CD14-positive monocyte (primary cell): ENCODE data around the gene ZC3H13. TPM values are rescaled to one million over a fixed set of nuclear protein-coding genes. Genes with fewer than 3 reads are reported as not detected.

Experiments
- DNase-seq, 3 donors: peaks; one replicate each; pipeline ENCODE4 v3.0.0-alpha.2; 2011 to 2022
- H2AFZ ChIP-seq: 2 replicates; pipeline ENCODE4 v1.6.0; 2012; ENCODE audit warnings: mild to moderate bottlenecking, low read depth, low read length, inconsistent platforms; ENCODE audit not compliant: insufficient read depth, poor library complexity, severe bottlenecking
- H3K27ac ChIP-seq, 2 donors: 1 replicate in 1 of 2; 2 replicates in 1 of 2; pipeline ENCODE4 v1.5.1; 2012 to 2013; ENCODE audit warnings: low read length in 2 of 2, control low read depth in 1 of 2, inconsistent platforms in 1 of 2, low read depth in 1 of 2, mild to moderate bottlenecking in 1 of 2
- H3K27me3 ChIP-seq, 2 donors: one replicate each; pipeline versions ENCODE4 v1.6.0 to v1.6.1; 2011 to 2013; ENCODE audit warnings: low read length in 2 of 2; ENCODE audit not compliant: control insufficient read depth in 2 of 2, insufficient read depth in 2 of 2
- H3K36me3 ChIP-seq, 2 donors: replicated peaks in 1 of 2; 1 replicate in 1 of 2; 2 replicates in 1 of 2; pipeline versions ENCODE4 v1.5.1 to v1.6.1; 2012 to 2013; ENCODE audit warnings: low read length in 2 of 2, control low read depth in 1 of 2, inconsistent platforms in 1 of 2, mild to moderate bottlenecking in 1 of 2; ENCODE audit not compliant: insufficient read depth in 2 of 2, control insufficient read depth in 1 of 2
- H3K4me1 ChIP-seq, 2 donors: 1 replicate in 1 of 2; 2 replicates in 1 of 2; pipeline versions ENCODE4 v1.5.1 to v1.6.1; 2012 to 2013; ENCODE audit warnings: low read length in 2 of 2, control low read depth in 1 of 2, inconsistent platforms in 1 of 2, mild to moderate bottlenecking in 1 of 2, moderate library complexity in 1 of 2; ENCODE audit not compliant: insufficient read depth in 2 of 2, control insufficient read depth in 1 of 2
- H3K4me2 ChIP-seq: replicated peaks from 2 replicates; pipeline ENCODE3; 2012; ENCODE audit warnings: low read length, moderate library complexity, mild to moderate bottlenecking; ENCODE audit not compliant: poor library complexity, severe bottlenecking; ENCODE audit errors: extremely low read depth
- H3K4me3 ChIP-seq, 3 experiments: fragments of 200-600 bp in 1 of 3; sonication (generic) in 1 of 3; replicated peaks in 1 of 3; 1 replicate in 2 of 3; 2 replicates in 1 of 3; pipeline ENCODE4 v1.5.1; 2011 to 2013; ENCODE audit warnings: low read length in 3 of 3, mild to moderate bottlenecking in 3 of 3, control low read depth in 2 of 3, low read depth in 2 of 3, inconsistent platforms in 1 of 3, moderate library complexity in 1 of 3
- H3K79me2 ChIP-seq: 2 replicates; pipeline ENCODE4 v1.6.0; 2012; ENCODE audit warnings: mild to moderate bottlenecking, control low read depth, inconsistent platforms, low read length, moderate library complexity; ENCODE audit not compliant: insufficient read depth
- H3K9ac ChIP-seq: 2 replicates; pipeline ENCODE4 v1.6.0; 2017; ENCODE audit warnings: low read length, mild to moderate bottlenecking; ENCODE audit not compliant: insufficient read depth, poor library complexity, severe bottlenecking
- H3K9me3 ChIP-seq, 2 donors: replicated peaks in 1 of 2; 1 replicate in 1 of 2; 2 replicates in 1 of 2; pipeline versions ENCODE4 v1.5.1 to v1.6.1; 2012 to 2013; ENCODE audit warnings: low read length in 2 of 2, control low read depth in 1 of 2; ENCODE audit not compliant: control insufficient read depth in 1 of 2, insufficient read depth in 1 of 2
- H4K20me1 ChIP-seq: 2 replicates; pipeline ENCODE4 v1.6.0; 2012; ENCODE audit warnings: mild to moderate bottlenecking, low read length, control low read depth, moderate library complexity; ENCODE audit not compliant: insufficient read depth
- H3K27ac Mint-ChIP-seq, 7 donors: one replicate each; pipeline ENCODE4 v1.8.0; 2020; ENCODE audit warnings: mild to moderate bottlenecking in 7 of 7, mixed read lengths in 7 of 7, moderate library complexity in 6 of 7, inconsistent platforms in 2 of 7
- H3K27me3 Mint-ChIP-seq, 3 donors: one replicate each; pipeline ENCODE4 v1.8.0; 2021 to 2022; ENCODE audit warnings: low read depth in 3 of 3, mild to moderate bottlenecking in 3 of 3, mixed read lengths in 3 of 3, moderate library complexity in 3 of 3, inconsistent platforms in 1 of 3
- H3K36me3 Mint-ChIP-seq, 2 donors: one replicate each; pipeline ENCODE4 v1.8.0; 2020; ENCODE audit warnings: mixed read lengths in 2 of 2, inconsistent platforms in 1 of 2, mild to moderate bottlenecking in 1 of 2
- H3K4me1 Mint-ChIP-seq: one replicate; pipeline ENCODE4 v1.8.0; 2020; ENCODE audit warnings: mild to moderate bottlenecking, mixed read lengths
- H3K4me3 Mint-ChIP-seq, 2 donors: one replicate each; pipeline ENCODE4 v1.8.0; 2020; ENCODE audit warnings: mild to moderate bottlenecking in 2 of 2, mixed read lengths in 2 of 2, moderate library complexity in 1 of 2
- H3K9me3 Mint-ChIP-seq, 7 donors: one replicate each; pipeline ENCODE4 v1.8.0; 2020 to 2022; ENCODE audit warnings: mixed read lengths in 7 of 7, mild to moderate bottlenecking in 6 of 7, moderate library complexity in 6 of 7, inconsistent platforms in 2 of 7
- WGBS: methylation state at CpG from one replicate; pipeline ENCODE4 v1.1.5; 2013; ENCODE audit warnings: missing lambda C conversion rate; ENCODE audit not compliant: insufficient coverage; 5-methylcytosine and 5-hydroxymethylcytosine counted together
- intact Hi-C, 2 donors: fragments of 100-400 bp; cut with micrococcal nuclease; formaldehyde crosslinking; loops; one replicate each; pipeline versions ENCODE4 v1.15.0 to v1.15.1; 2023
- polyA plus RNA-seq, 3 donors: library from polyadenylated mRNA; depleted of rRNA in 1 of 3; unstranded in 2 of 3; stranded (reverse) in 1 of 3; fragments of 300-500 nt in 2 of 3; fragments of >200 nt in 1 of 3; fragmentation: Illumina TruSeq in 2 of 3; gene quantifications; 1 replicate in 2 of 3; 2 replicates in 1 of 3; pipeline ENCODE4 v1.2.3, GENCODE V29; 2012 to 2021
- TF ChIP-seq, protein P1 (sequence below): fragments of 200-600 bp; IDR thresholded peaks from one replicate; pipeline ENCODE4 v1.8.0; 2022; ENCODE audit warnings: antibody characterized with exemption, mild to moderate bottlenecking

Gene ZC3H13
- polyA plus RNA-seq, 3 donors, result 5.3 to 22.2 (median 9.7) TPM

DNA sequence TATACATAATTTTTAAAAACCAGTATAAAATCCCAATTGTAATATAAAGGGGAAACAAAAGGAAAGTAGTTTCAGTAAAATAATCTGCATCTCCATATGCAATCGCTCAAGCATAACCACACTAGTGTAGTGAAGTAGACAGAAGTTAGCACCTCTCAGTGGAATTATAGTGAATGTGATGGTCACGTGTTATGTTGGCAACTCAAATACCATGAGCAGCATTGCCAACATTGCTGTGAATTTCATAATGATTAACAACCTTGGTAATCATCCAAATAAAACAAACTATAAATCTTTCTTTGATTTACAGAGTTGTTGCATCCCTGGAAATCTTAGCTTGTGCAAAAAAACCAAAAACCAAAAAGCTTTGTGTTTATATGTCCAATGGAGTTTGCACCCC is 123.7 kb downstream of the ZC3H13 start:
- WGBS, result no CpG with 5 or more reads among the region's 2 CpGs
- Histone ChIP-seq H3K4me1 (peaks cover 27 to 28% of the 10 kb centered on the region in 2 donors), H2AFZ (no peak overlapping the region), H3K27me3 (no peaks in the 10 kb centered on the region), H3K4me2 (no peak overlapping the region), H3K4me3 (no peak overlapping the region), H3K79me2 (no peaks in the 10 kb centered on the region), H3K36me3 (no peaks in the 10 kb centered on the region), H4K20me1 (no peaks in the 10 kb centered on the region), H3K27ac (no peak overlapping the region), H3K9ac (no peak overlapping the region), H3K9me3 (no peaks in the 10 kb centered on the region)
- TF ChIP-seq, protein P1, sequence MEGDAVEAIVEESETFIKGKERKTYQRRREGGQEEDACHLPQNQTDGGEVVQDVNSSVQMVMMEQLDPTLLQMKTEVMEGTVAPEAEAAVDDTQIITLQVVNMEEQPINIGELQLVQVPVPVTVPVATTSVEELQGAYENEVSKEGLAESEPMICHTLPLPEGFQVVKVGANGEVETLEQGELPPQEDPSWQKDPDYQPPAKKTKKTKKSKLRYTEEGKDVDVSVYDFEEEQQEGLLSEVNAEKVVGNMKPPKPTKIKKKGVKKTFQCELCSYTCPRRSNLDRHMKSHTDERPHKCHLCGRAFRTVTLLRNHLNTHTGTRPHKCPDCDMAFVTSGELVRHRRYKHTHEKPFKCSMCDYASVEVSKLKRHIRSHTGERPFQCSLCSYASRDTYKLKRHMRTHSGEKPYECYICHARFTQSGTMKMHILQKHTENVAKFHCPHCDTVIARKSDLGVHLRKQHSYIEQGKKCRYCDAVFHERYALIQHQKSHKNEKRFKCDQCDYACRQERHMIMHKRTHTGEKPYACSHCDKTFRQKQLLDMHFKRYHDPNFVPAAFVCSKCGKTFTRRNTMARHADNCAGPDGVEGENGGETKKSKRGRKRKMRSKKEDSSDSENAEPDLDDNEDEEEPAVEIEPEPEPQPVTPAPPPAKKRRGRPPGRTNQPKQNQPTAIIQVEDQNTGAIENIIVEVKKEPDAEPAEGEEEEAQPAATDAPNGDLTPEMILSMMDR, result no peak
- no peak for DNase-seq
- Mint-ChIP-seq H3K9me3 (no peaks in the 10 kb centered on the region), H3K27ac (no peak overlapping the region), H3K36me3 (peaks cover 0 to 2% of the 10 kb centered on the region in 2 donors), H3K27me3 (peaks cover 0 to 5% (median 3%) of the 10 kb centered on the region in 3 donors), H3K4me1 (peaks cover 26% of the 10 kb centered on the region), H3K4me3 (no peak overlapping the region)
- intact Hi-C loops, result no loop called here

DNA sequence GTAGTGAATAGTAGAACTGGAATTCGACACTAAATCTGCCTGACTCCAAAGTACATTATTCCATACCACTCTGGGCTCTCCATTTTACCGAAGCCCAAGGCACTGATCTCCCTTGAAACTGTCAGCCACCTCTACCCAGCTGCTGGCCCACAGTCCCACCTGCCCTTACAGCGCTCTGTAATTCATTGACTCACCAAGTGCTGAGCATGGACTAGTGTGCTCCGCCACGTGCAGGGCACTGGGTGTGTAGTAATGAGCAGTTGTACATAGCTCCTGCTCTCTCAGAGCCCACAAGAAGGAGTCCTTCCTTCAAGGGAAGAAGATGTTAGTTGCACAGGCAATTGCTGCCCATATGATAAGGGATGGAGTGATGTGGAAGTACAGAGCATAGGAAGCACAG is 124.4 kb downstream of the ZC3H13 start:
- H3K36me3 ChIP-seq, result no peaks in the 10 kb centered on the region
- TF ChIP-seq, protein P1, result no peak
- no peaks in the 10 kb centered on the region for H3K27me3 ChIP-seq
- DNase-seq, result no peak
- H2AFZ ChIP-seq, result no peak overlapping the region
- Mint-ChIP-seq H3K9me3 (no peaks in the 10 kb centered on the region), H3K27ac (no peak overlapping the region), H3K4me1 (peaks cover 19% of the 10 kb centered on the region), H3K4me3 (no peak overlapping the region), H3K27me3 (peaks cover 0 to 5% (median 3%) of the 10 kb centered on the region in 3 donors), H3K36me3 (no peaks in the 10 kb centered on the region)
- intact Hi-C loops, result no loop called here
- 92% methylated on average over 4 of the region's 5 CpGs for WGBS
- H3K4me1 ChIP-seq, result peaks cover 21% of the 10 kb centered on the region in 2 donors
- no peak overlapping the region for H3K27ac ChIP-seq
- no peak overlapping the region for H3K9ac ChIP-seq
- no peaks in the 10 kb centered on the region for H3K79me2 ChIP-seq
- H3K4me3 ChIP-seq, result no peak overlapping the region
- H3K9me3 ChIP-seq, result no peaks in the 10 kb centered on the region
- H3K4me2 ChIP-seq, result no peak overlapping the region
- H4K20me1 ChIP-seq, result no peaks in the 10 kb centered on the region
